Lower lobe of right lung (tissue), 2 donors: ENCODE data around the gene R3HDM2. TPM values are rescaled to one million over a fixed set of nuclear protein-coding genes. Genes with fewer than 3 reads are reported as not detected.

Source experiments
- ATAC-seq, 2 donors: fragments of 200-7000 bp; cut with Tn5 transposase; one replicate each; pipeline ENCODE4 v1.9.1; 2020 to 2022; ENCODE audit warnings: mild to moderate bottlenecking in 2 of 2, moderate library complexity in 2 of 2
- DNase-seq: peaks from one replicate; pipeline ENCODE4 v3.0.0-alpha.2; 2020
- H3K27ac ChIP-seq: fragments of 200-600 bp; one replicate; pipeline ENCODE4 v1.8.0; 2022
- H3K27me3 ChIP-seq: fragments of 200-600 bp; one replicate; pipeline ENCODE4 v1.8.0; 2022; ENCODE audit warnings: low read depth
- H3K36me3 ChIP-seq: fragments of 200-600 bp; one replicate; pipeline ENCODE4 v1.8.0; 2022; ENCODE audit warnings: mild to moderate bottlenecking
- H3K4me1 ChIP-seq: fragments of 200-600 bp; one replicate; pipeline ENCODE4 v1.8.0; 2022
- H3K4me3 ChIP-seq: fragments of 200-600 bp; one replicate; pipeline ENCODE4 v1.8.0; 2022; ENCODE audit warnings: mild to moderate bottlenecking
- H3K9me3 ChIP-seq: fragments of 200-600 bp; one replicate; pipeline ENCODE4 v1.8.0; 2022
- intact Hi-C: fragments of 100-400 bp; cut with DNase I; formaldehyde crosslinking; loops from one replicate; pipeline ENCODE4 v1.11.0; 2022
- total RNA-seq: library from RNA; stranded (reverse); fragmentation: NEBNext Ultra II Directional; extraction: Animal tissue kit (Norgen Biotek cat#: 25700); gene quantifications from one replicate; pipeline ENCODE4 v1.2.1, GENCODE V29; 2021
- TF ChIP-seq, protein P1 (sequence below): fragments of 200-600 bp; IDR thresholded peaks from one replicate; pipeline ENCODE4 v1.8.0; 2022; ENCODE audit warnings: antibody characterized with exemption, mild to moderate bottlenecking
- donor health status: DM: no; HTN: yes; CAD: no; lungs with severe emphysema.

Gene R3HDM2
- total RNA-seq, 1 donor from 2014 or later: 79.3 TPM

DNA sequence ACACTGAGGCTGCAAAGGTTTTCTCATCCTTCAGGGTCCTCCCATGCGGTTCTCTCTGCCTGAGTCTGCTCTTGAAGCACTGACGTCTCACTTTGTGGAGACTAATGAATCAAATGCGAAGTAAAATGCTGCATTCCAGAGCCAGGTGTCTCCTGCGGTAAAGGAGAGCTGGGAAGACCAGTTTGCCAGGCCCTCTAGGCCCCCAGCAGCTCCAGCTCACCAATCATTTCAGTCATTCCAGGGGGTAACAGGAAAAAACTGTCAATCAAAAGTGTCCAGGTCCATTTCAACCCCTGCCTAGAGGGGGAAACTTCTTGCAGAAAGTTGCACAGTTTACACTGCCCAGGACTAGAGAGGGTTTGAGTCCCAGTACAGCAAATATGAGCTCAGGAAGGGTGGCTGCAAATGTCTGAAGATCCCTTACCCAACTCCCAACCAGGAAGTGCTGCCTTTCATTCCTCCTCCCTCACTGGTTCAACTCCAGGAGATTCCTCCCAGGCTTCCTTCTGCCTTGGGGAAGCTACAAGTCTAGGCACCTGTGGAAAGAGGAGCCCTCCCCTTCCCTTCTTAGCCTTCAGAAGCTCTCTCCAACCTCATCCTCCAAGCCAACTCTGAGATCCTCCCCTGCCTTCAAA is 217.0 kb downstream of the R3HDM2 start:
- Histone ChIP-seq H3K4me3 (no peak overlapping the region), H3K27me3 (peaks cover 47% of the 10 kb centered on the region), H3K9me3 (no peaks in the 10 kb centered on the region), H3K27ac (no peak overlapping the region), H3K4me1 (peaks cover 39% of the 10 kb centered on the region), H3K36me3 (peaks cover 39% of the 10 kb centered on the region)
- intact Hi-C loops: no loop called here
- DNase-seq (no peak), ATAC-seq (peak in 1 of 2 donors; percentile 1)
- TF ChIP-seq, protein P1, sequence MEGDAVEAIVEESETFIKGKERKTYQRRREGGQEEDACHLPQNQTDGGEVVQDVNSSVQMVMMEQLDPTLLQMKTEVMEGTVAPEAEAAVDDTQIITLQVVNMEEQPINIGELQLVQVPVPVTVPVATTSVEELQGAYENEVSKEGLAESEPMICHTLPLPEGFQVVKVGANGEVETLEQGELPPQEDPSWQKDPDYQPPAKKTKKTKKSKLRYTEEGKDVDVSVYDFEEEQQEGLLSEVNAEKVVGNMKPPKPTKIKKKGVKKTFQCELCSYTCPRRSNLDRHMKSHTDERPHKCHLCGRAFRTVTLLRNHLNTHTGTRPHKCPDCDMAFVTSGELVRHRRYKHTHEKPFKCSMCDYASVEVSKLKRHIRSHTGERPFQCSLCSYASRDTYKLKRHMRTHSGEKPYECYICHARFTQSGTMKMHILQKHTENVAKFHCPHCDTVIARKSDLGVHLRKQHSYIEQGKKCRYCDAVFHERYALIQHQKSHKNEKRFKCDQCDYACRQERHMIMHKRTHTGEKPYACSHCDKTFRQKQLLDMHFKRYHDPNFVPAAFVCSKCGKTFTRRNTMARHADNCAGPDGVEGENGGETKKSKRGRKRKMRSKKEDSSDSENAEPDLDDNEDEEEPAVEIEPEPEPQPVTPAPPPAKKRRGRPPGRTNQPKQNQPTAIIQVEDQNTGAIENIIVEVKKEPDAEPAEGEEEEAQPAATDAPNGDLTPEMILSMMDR: no peak

DNA sequence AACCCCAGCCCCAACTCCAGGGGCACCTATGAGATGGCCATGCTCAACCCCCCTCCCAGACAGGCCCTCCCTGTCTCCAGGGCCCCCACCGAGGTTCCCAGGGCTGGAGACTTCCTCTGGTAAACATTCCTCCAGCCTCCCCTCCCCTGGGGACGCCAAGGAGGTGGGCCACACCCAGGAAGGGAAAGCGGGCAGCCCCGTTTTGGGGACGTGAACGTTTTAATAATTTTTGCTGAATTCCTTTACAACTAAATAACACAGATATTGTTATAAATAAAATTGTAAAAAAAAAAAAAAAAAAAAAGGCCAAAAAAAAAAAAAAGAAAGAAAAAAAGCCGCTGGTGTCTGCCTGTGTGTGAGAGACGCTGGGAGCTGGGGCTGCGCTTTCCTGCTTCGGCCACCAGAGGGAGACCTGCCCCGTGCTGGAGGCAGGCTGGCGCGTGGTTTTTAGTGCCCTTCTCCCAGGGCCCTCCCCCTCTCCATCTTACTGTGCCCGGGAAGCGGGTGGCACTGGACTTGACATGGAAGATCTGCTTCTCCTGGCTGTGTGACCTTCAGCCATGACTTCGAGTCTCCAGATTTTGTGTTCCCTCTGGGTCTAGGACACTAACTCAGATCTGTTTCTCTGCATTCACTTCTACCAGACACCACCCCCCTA is 217.7 kb downstream of the R3HDM2 start:
- Histone ChIP-seq H3K27ac (no peak overlapping the region), H3K36me3 (peaks cover 46% of the 10 kb centered on the region), H3K4me1 (peaks cover 39% of the 10 kb centered on the region), H3K4me3 (no peak overlapping the region), H3K9me3 (no peaks in the 10 kb centered on the region), H3K27me3 (peaks cover 40% of the 10 kb centered on the region)
- DNase-seq (peak; percentile 90), ATAC-seq (peak; percentile 87 to 88)
- TF ChIP-seq, protein P1: peak; percentile 96
- intact Hi-C loops: no loop called here

- Histone ChIP-seq H3K36me3 (peaks cover 51% of the 10 kb centered on the region), H3K4me3 (no peak overlapping the region), H3K9me3 (no peaks in the 10 kb centered on the region), H3K27ac (no peak overlapping the region), H3K27me3 (peaks cover 35% of the 10 kb centered on the region), H3K4me1 (peaks cover 38% of the 10 kb centered on the region)
- TF ChIP-seq, protein P1: no peak
- intact Hi-C loops: no loop called here
- DNase-seq (no peak), ATAC-seq (no peak)
These were observed 218.2 kb downstream of the R3HDM2 start for GRCh38 chr12:57212701-57213057.

GRCh38 chr12:57211791-57212700 is 218.8 kb downstream of the R3HDM2 start:
- DNase-seq: no peak
- Histone ChIP-seq H3K4me1 (peaks cover 32% of the 10 kb centered on the region), H3K36me3 (peaks cover 57% of the 10 kb centered on the region), H3K27ac (no peak overlapping the region), H3K9me3 (no peaks in the 10 kb centered on the region), H3K4me3 (no peak overlapping the region), H3K27me3 (peaks cover 29% of the 10 kb centered on the region)
- ATAC-seq: no peak
- TF ChIP-seq, protein P1: no peak
- intact Hi-C loops: no loop called here

DNA sequence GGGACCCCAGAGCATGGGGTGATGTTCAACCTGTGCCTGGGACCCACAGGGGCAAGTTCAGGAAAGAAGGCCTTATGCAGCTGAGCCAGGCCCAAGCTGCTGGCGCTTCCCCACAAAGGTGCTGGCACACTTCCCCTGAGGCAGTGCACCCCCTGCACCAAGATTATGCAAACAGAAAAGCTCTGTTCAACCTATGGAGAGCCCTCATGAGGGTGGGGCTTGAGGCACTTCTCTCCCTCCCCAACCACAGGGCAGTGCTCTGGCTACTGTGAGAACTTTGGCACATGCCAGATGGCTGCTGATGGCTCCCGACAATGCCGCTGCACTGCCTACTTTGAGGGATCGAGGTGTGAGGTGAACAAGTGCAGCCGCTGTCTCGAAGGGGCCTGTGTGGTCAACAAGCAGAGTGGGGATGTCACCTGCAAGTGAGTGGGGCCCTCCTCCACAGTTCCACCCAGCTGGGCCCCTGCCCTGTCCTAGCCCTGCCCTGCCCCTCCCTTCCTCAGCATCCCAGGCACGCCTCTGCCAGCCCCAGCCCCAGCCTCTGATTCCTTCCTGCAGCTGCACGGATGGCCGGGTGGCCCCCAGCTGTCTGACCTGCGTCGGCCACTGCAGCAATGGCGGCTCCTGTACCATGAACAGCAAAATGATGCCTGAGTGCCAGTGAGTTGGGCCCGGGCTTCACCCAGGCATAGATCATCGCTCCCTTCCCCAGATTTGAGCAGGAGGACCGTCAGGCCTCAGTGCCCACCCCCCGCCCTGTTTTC is 219.7 kb downstream of the R3HDM2 start:
- DNase-seq: no peak
- Histone ChIP-seq H3K4me1 (peaks cover 25% of the 10 kb centered on the region), H3K27me3 (peaks cover 21% of the 10 kb centered on the region), H3K27ac (no peak overlapping the region), H3K36me3 (peaks cover 67% of the 10 kb centered on the region), H3K9me3 (no peaks in the 10 kb centered on the region), H3K4me3 (no peak overlapping the region)
- TF ChIP-seq, protein P1: no peak
- intact Hi-C loops: no loop called here
- no peak for ATAC-seq
